Prostate gland (tissue), 2 donors: ENCODE data around the gene TBC1D5.

Experiments
- POLR2A ChIP-seq: fragments of 450-650 bp; IDR thresholded peaks from one replicate; pipeline ENCODE4 v1.6.1; 2016; ENCODE audit warnings: antibody characterized with exemption, mild to moderate bottlenecking
- POLR2AphosphoS5 ChIP-seq: sonication (generic); formaldehyde crosslinking; IDR thresholded peaks from one replicate; pipeline ENCODE4 v1.6.1; 2017; ENCODE audit warnings: antibody characterized with exemption
- TF ChIP-seq, protein P1 (sequence below), 4 experiments: fragments of 200-600 bp in 2 of 4; fragments of 450-650 bp in 2 of 4; sonication (generic) in 2 of 4; IDR thresholded peaks; 1 replicate in 3 of 4; 2 replicates in 1 of 4; pipeline ENCODE4 v1.5.1; 2016 to 2019; ENCODE audit warnings: antibody characterized with exemption in 4 of 4, mild to moderate bottlenecking in 2 of 4, moderate library complexity in 2 of 4

GRCh38 chr3:17584066-17584465, 158.4 kb downstream of the TBC1D5 start:
- TF ChIP-seq, protein P1, sequence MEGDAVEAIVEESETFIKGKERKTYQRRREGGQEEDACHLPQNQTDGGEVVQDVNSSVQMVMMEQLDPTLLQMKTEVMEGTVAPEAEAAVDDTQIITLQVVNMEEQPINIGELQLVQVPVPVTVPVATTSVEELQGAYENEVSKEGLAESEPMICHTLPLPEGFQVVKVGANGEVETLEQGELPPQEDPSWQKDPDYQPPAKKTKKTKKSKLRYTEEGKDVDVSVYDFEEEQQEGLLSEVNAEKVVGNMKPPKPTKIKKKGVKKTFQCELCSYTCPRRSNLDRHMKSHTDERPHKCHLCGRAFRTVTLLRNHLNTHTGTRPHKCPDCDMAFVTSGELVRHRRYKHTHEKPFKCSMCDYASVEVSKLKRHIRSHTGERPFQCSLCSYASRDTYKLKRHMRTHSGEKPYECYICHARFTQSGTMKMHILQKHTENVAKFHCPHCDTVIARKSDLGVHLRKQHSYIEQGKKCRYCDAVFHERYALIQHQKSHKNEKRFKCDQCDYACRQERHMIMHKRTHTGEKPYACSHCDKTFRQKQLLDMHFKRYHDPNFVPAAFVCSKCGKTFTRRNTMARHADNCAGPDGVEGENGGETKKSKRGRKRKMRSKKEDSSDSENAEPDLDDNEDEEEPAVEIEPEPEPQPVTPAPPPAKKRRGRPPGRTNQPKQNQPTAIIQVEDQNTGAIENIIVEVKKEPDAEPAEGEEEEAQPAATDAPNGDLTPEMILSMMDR (IDR thresholded peaks at IDR 0.05): no peak
- TF ChIP-seq POLR2A (no peak), POLR2AphosphoS5 (no peak)
